Suprapubic skin (tissue), 4 donors: ENCODE data around the gene STYXL2.

Experiments
- EP300 ChIP-seq: sonication (generic); formaldehyde crosslinking; IDR thresholded peaks from one replicate; pipeline ENCODE4 v1.6.1; 2017; ENCODE audit warnings: antibody characterized with exemption
- POLR2A ChIP-seq, 2 donors: fragments of 450-650 bp; IDR thresholded peaks; one replicate each; pipeline ENCODE4 v1.6.1; 2017; ENCODE audit warnings: antibody characterized with exemption in 2 of 2, mild to moderate bottlenecking in 2 of 2, moderate library complexity in 2 of 2
- POLR2AphosphoS5 ChIP-seq, 3 donors: sonication (generic); formaldehyde crosslinking; IDR thresholded peaks; one replicate each; pipeline ENCODE4 v1.6.1; 2017; ENCODE audit warnings: antibody characterized with exemption in 3 of 3
- TF ChIP-seq, protein P1 (sequence below), 2 donors: fragments of 200-600 bp in 1 of 2; fragments of 450-650 bp in 1 of 2; sonication (generic) in 1 of 2; IDR thresholded peaks; one replicate each; pipeline ENCODE4 v1.5.1; 2016 to 2019; ENCODE audit warnings: antibody characterized with exemption in 2 of 2, mild to moderate bottlenecking in 1 of 2, moderate library complexity in 1 of 2

DNA sequence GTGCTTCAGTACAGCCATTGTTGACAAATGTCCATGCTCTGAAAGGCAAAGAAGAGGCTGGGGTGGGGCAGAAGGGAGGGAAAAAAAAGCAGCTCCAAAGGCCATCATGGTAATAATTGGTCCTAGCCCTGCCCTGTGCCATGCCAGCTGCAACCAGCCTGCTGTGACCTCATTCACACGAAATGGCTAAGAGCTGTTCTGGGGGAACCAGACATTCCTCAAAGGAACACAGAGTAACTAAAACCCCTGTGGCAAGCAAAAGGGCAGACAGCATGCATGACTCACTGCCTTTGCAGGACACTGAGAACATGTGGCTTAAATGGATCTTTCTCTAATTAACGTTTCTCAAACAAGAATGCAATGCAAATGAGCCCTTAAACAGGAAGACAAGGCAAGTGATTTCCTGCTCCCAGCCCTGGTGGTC, 42.3 kb downstream of the STYXL2 start:
- no peak for TF ChIP-seq POLR2AphosphoS5 (IDR thresholded peaks at IDR 0.05)
- TF ChIP-seq, protein P1, sequence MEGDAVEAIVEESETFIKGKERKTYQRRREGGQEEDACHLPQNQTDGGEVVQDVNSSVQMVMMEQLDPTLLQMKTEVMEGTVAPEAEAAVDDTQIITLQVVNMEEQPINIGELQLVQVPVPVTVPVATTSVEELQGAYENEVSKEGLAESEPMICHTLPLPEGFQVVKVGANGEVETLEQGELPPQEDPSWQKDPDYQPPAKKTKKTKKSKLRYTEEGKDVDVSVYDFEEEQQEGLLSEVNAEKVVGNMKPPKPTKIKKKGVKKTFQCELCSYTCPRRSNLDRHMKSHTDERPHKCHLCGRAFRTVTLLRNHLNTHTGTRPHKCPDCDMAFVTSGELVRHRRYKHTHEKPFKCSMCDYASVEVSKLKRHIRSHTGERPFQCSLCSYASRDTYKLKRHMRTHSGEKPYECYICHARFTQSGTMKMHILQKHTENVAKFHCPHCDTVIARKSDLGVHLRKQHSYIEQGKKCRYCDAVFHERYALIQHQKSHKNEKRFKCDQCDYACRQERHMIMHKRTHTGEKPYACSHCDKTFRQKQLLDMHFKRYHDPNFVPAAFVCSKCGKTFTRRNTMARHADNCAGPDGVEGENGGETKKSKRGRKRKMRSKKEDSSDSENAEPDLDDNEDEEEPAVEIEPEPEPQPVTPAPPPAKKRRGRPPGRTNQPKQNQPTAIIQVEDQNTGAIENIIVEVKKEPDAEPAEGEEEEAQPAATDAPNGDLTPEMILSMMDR (IDR thresholded peaks at IDR 0.05): no peak
- TF ChIP-seq EP300: no peak
- TF ChIP-seq POLR2A (IDR thresholded peaks at IDR 0.05): no peak
